HG03342 (cell line): ENCODE results near the gene TAB2.

Experiments
- ATAC-seq: cut with Tn5 transposase; IDR thresholded peaks from one replicate; pipeline ENCODE4 v1.9.1; 2021; ENCODE audit warnings: mild to moderate bottlenecking, moderate library complexity; ENCODE audit not compliant: unreplicated experiment

TAB2 gene

DNA sequence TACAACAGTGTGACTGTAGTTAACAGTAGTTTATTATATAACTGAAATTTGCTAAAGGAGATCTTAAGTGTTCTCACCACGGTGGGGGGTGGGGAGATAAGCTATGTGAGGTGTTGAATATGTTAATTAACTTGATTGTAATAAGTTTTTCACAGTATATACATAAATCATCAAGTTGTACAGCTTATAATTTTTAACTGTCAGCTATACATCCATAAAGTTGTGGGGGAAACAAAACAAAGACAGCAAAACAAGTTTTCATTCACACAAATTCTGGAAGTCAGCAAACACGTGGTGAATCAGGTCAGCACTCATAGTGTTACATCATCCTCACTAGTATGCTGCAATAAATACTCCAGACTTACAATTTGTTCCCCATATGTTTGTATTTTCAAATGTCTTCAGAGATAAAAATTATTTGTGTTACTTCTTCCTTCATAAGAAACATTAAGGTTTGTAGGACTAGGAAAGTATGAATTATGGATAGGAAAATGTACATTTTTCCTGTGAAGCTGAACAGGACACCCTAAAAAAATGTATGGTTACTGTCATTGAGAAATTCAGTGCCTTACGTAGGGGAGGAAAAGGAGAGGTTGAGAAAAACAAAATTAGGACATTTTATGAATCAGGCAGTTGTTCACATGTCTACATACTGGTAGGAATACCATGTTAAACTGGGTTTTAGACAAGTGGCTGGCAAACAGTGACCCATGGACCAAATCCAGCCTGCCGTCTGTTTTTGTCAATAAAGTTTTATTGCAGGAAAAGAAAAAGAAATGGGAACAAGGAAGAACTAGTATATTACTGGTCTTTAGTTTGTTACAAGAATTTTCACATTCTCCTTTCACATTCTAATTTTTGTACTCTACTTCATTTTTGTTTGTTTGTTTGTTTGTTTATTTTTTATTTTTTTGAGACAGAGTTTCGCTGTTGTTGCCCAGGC lies 88.6 kb downstream of the TAB2 start:
- no peak for ATAC-seq

GRCh38 chr6:149409617-149410016 lies 92.1 kb downstream of the TAB2 start:
- ATAC-seq: no peak

GRCh38 chr6:149410557-149410956 lies 93.0 kb downstream of the TAB2 start:
- no peak for ATAC-seq

- no peak for ATAC-seq
Measured at GRCh38 chr6:149414009-149414408, 96.5 kb downstream of the TAB2 start.

DNA sequence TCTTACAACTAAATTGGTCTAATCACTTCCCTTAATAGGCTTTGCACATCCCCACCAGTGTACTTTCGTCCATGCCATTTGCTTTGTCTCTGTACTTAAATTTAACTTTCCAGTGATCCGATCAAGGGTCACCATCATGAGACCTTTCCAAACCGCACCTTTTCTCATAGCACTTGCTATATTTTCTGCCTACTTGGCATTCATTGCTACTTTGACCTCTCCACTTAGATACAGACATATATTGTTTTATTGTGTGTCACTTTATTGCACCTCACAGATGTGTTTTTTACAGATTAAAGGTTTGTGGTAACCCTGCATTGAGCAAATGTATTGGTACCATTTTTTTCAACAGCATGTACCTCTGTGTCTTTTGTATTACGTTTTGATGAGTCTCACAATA lies 97.3 kb downstream of the TAB2 start:
- no peak for ATAC-seq

- no peak for ATAC-seq
Measured at GRCh38 chr6:149419696-149420404, 102.3 kb downstream of the TAB2 start.

GRCh38 chr6:149421132-149421531 lies 103.6 kb downstream of the TAB2 start:
- ATAC-seq: no peak

DNA sequence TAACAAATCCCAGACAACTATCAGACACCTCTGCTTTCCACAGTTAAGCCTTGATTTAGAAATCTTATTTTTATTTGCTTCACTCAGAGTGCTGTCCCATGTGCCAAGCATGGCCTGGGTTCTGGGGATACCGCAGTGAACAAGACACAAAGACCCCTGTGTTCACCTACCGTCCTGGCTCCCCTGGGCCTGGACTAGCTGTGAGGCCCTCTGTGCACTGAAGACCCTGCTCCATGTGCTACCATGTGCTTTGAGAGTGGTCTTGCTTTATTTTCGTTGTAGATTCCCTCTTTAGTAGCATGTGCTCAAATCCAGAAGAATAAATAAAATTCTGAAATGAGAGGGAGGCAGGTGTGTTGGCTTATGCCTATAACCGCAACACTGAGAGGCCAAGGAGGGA lies 105.1 kb downstream of the TAB2 start:
- ATAC-seq: no peak

- no peak for ATAC-seq
Measured at GRCh38 chr6:149423964-149424440, 106.5 kb downstream of the TAB2 start.

DNA sequence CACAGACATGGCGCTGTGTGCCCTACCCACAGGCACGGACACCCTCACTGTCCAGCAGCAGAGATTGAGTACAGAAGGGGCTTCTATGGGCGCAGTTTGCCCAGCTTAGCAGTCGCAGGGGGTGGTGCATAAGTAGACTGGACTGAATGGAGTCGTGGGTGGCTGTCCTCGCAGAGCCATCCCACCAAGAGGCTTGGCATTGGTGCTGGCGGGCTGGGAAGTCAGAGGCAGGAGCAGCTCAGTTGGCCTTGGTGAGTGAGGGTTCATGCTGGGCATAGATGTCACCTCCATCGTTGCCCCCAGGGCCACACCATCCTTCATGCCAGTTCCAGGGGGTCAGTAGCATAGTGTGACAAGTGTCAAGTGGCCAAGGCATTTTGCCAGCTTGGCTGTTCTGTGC lies 107.7 kb downstream of the TAB2 start:
- no peak for ATAC-seq

DNA sequence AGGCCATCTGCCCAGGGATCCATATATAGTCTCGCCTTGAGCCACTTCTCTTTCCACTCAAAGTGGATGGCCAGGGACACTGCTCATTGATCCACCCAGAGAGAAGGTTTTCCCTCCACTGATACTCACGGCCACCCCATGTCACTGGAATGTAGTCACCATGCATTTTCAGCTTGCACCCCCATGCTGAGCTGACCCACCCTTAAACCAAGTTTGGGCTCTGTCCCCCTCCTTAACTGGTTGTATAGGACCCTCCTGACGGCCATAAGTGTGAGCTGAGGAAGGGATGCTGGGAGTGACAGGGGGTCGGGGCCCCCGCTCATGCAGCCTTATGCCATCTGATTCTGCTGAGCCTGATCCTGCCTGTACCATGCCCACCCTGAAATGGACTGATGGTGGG lies 108.2 kb downstream of the TAB2 start:
- no peak for ATAC-seq

- no peak for ATAC-seq
Measured at GRCh38 chr6:149428606-149429005, 111.1 kb downstream of the TAB2 start.

GRCh38 chr6:149429427-149430360 lies 112.2 kb downstream of the TAB2 start:
- no peak for ATAC-seq

GRCh38 chr6:149431905-149432775 lies 114.6 kb downstream of the TAB2 start:
- ATAC-seq: peak; percentile 91

DNA sequence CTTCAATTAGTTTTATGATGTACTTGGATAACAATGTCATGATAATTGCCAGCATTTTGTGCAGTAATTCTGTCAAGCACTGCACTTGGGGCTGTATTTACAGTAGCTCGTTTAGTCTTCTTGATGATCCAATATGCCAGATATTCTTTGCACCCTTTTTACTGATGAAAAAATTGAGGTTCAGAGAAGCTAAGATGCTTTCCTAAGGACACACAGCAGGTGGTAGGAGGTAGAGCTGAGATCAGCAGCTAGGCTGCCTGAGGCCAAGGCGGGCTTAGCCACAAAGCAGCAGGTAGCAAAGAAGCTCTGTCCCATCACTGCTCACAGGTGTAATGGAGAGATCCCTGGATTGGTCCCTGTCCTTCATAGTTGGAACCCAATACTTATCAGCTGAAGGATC lies 115.9 kb downstream of the TAB2 start:
- ATAC-seq: no peak

DNA sequence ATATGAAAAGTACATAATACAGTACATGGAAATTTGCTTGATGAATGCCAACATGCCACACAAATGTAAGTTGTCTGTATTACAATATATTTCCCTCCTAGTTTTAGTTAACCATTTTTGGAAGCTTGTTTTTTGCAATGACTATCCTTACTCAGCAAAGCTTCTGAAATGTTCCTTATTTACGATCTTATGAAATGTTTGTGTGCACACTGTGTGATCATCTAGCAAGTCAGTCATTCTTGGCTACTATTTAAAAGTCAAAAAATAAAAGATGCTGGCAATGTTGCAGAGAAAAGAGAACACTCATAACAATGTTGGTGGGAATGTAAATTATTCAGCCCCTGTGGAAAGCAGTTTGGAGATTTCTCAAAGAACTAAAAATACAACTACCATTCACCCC lies 116.4 kb downstream of the TAB2 start:
- ATAC-seq: no peak

DNA sequence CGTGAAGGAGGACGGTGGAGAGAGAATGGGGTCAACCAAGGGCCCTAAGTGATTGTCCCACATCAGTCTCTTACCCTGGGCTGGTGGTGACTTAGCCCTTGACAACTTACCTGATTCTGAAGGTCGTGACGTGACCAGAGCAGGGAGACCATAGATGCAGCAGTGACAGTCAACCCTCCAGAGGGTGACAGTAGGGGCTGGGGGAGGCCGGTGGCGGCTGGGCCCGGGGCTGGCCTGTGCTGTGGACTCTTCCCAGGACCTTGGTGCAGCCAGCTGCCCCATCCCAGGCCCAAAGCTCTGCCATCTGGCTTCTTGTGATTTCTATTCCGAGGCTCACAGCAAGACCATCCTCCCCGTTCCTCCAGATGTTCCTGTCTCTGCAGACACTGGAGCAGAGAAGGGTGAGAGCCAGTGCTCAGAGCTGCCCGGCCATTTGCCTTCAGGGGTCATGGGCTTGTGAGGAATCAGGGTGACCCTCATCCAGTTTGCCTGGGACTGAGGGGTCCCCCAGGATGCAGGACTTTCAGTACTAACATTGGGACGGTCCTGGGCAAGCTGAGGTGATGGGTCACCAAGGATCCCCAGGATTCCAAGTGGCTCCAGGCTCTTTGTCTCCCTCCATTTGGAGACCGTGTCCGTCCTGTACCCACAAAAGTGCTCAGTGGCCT lies 118.5 kb downstream of the TAB2 start:
- no peak for ATAC-seq

DNA sequence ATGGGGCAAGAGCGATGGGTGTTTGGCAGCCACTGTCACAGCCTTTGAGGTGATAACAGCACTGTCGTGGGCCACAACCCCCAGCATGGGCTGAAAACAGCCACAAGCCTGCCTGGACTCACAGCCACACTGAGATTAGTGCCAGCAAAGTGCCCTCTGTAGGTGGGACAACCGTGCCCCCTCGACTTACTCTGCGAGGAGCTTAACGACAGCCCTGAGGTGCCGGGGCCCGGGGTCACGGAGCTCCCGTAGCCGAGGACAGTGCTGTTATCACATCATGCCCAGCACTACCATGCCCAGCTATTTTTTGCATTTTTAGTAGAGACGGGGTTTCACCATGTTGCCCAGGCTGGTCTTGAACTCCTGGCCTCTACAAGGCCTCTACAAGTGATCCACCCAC lies 119.1 kb downstream of the TAB2 start:
- ATAC-seq: no peak

- no peak for ATAC-seq
Measured at GRCh38 chr6:149437212-149437611, 119.7 kb downstream of the TAB2 start.
